Erythroblast (primary cell): Measurements from ENCODE around the gene DTX3L.

Source experiments
- GATA1 ChIP-seq: IDR thresholded peaks from 2 replicates; pipeline ENCODE4 v1.6.1; 2011; ENCODE audit warnings: low read depth, mild to moderate bottlenecking, control low read depth, low read length, moderate library complexity
- POLR2A ChIP-seq: IDR thresholded peaks from 2 replicates; pipeline ENCODE4 v1.6.1; 2011; ENCODE audit warnings: mild to moderate bottlenecking, low read length

DNA sequence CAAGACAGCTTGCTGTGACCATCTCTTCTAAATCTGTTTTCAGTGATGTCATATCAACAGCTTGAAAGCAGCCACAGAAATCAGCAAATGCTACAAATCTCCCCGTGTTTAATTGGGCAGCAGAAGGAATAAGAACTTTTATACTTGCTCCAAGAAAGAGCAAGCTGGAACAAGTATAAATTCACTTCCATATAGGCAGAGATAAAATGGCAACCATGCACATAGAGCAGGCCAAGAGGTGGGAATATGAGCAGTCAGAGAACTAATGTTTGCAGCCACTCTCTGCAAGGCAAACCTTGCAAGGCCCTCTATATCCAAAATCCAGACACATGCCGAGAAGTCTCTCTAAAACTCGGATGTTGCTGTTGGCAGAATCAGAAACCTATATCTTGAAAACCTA is 16.1 kb upstream of the DTX3L start:
- TF ChIP-seq POLR2A (no peak), GATA1 (no peak)
